ENCODE measurements around the gene KRTAP4-9.
"Not testable (repeated sequence)": the region's sequence is repeated elsewhere in the genome, so short reads cannot be mapped to it uniquely, and the experiment has no call there.

Gene KRTAP4-9

DNA sequence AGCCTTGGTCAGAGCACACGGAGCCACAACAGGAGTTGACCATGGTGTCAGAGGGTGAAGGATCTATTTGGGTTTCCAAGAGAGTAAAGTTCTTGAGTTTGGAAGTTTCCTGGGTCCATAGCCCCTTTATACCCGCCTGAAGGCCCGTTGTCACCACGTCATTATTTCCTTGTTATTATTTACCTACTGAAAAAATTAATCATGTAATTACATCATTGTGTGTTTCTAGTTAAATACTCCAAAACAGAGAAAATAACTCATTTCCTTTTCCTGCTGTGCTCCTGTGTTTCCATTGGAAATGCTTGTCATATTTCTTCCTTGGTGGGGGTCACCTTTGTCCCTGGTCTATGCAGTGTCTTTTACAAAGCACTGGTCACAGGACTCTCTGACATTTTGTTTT is 7.1 kb upstream of the KRTAP4-9 start, which contains the start of gene KRTAP4-8:
KRTAP4-8 (minus strand) TSS at position 101 of the 400 bp plus-strand sequence; CDS start at position 43, 58 bp downstream.
- DNase-seq (ENCODE audit: low read depth), result no peak

DNA sequence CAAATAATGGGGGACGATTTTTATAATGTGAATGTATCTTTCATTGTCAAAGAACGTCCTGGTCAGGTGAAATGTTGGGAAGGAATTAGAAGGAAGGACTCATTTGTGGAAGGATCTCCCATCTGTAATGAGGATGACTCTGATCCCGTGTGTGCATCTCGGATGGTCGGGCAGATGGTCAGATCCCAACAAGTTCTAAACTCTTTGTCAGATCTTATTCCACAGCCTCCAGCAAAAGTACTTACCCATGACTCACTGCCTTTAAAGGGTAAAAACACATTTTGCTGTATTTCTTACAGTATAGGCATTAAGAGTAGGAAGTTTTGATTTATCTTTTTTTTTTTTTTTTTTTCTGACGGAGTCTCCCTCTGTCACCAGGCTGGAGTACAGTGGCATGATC is 6.7 kb upstream of the KRTAP4-9 start:
- no peak for DNase-seq (ENCODE audit: low read depth)

DNA sequence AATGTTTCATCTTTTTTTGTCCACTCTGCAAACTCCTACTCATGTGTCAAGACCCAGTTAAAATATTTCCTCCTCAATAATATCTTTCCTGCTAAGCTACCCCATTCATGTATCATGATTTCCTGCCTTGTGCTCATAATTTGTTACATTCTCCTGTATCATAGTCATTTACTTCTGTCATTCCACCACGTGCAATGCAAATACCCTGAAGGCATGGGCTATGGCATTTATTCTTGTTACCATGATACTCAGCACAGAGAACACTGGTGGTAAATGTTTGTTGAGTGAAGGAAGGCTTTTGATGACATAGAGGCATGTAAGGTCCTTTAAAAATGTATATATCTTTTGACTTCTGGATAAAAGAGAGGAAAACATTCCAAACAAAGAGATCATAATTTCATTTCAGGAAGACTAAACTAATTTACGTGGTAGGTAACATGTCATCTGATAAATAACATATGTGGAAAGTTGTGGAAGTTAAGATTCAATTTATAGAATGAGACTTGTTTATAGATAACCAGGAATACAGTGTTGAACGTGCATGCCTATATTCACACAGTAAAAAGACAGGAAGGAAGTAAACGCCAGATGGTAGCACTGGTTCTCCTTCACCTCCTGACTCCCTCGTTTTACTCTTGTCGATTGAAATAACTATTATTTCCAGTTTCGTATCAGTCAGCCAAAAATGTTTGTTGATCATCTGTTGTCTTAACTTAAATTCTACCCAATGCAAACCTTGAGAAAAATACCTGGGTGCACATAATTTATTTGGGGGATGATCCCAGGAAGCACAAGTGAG is 5.3 kb upstream of the KRTAP4-9 start:
- not testable (repeated sequence) for DNase-seq (ENCODE audit: low read depth)

DNA sequence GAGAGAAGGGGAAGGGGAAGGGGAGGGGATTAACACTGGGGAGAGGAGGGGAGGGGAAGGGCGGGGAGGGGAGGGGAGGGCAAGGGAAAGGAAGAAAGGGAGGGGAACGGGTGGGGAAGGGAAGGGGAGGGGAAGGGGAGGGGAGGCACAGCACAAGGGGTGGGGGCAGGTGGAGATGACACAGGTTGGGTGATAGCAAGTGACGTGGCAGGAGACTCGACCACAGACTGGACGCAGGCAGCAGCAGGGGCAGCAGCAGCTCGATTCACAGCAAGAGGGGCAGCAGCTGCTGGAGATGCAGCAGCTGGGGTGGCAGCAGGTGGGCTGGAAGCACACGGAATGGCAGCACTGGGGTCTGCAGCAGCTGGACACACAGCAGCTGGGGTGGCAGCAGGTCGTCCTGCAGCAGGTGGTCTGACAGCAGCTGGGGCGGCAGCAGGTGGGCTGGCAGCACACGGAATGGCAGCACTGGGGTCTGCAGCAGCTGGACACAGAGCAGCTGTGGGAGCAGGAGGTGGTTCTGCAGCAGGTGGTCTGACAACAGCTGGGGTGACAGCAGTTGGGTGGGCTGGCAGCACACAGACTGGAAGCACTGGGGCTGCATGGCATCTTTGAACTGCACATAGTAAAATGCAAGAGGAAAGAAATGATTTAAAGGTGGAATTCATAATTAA is 3.5 kb upstream of the KRTAP4-9 start, which contains the start of gene KRTAP4-16:
KRTAP4-16 (minus strand) TSS at position 624 of the 674 bp plus-strand sequence; CDS start at position 624, 0 bp downstream.
- DNase-seq (ENCODE audit: low read depth), result no peak

DNA sequence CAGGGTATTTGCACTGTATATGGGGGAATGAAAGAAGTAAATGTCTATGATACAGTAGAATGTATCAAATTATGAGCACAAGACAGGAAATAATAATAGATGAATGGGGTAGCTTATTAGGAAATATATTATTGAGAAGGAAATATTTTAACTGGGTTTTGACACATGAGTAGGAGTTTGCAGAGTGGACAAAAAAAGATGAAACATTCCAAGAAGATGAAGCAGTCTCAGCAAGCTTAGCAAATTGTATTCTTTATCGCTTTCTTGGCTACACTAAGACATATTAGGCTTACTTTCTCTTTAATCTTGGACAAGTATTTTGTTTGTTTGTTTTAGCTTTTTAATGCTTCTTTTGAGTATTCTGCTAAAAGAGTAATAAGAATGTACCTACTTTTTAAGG is 1.3 kb upstream of the KRTAP4-9 start:
- DNase-seq (ENCODE audit: low read depth), result no peak

DNA sequence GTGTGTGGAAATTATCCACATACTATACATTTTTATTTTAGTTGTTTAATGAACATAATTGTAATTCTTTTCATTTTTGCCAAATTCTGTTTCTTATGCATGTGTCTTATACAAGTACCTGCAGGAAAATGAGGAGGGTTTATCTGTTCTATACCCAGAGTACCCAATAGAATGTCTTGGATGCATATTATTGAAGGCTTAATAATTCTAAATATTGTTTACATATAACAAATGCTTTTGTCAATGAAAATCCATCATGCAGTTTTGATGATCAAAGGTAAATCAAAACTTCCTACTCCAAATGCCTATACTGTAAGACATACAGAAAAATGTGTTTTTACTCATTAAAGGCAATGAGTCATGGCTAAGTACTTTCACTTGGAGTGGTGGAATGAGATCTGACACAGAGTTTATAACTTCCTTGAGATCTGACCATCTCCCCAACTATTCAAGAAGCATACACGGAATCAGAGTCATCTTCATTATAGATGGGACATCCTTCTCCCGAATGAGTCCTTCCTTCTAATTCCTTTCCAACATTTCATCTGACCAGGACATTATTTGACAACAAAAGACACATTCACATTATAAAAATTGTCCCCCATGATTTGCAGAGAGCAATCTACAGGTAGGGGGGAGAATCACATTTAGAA is 677 bp upstream of the KRTAP4-9 start:
- not testable (repeated sequence) for DNase-seq (ENCODE audit: low read depth)

DNA sequence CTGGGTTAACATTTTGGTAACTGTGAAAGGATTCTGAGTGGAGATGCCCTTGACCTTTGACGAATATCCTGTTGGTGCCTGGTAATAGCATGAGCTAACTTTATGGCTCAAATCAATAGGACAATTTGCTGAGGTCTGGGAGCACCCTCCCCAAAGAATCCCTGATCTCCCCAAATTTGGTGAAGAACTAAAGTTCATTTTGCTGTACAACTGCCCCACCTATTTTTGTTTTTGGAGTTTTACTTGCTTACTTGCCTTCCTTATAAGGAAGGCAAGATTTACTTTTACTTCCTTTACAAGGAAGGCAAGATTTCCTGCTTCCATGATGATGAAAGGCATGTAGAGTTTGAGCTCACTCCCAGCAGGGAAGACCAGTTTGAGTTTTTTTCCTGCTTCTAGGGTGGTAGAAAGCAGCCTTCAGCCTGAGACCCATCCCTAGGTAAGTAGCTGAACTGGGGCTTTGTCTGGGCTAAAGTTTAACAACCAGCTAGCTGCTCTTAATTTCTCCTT is 2.8 kb downstream of the KRTAP4-9 start:
- DNase-seq (ENCODE audit: low read depth), result no peak

DNA sequence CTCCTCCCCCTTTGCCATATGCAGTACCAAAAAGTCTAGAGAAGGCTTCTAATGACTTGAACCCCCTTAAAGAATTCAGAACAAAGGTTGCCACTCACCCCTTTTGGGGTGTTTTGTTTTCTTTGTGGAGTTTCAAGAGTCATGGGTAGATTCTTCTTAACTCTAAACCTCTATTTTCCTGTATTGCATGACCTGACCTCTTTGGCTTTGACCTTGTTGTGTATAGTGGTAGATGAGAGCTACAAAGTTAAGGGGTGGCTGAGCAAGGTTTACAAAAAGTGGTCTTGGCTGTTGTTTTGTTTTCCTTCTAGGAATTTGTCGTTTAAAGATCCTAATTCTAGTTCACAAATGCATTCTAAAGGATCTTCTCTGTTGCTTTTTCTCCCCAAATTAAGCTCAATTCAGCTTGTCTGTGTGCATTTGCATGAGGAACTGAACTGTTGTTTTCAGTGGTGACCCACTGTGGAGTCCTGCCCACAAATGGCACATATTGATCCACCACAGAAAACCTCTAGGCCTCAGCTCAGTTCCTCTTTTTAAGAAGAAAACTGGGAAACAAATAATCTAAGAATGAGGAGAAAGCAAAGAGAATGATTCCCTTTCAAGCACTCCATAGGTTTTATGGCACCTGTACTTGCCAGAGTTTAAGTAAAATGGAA is 3.7 kb downstream of the KRTAP4-9 start:
- not testable (repeated sequence) for DNase-seq (ENCODE audit: low read depth)

DNA sequence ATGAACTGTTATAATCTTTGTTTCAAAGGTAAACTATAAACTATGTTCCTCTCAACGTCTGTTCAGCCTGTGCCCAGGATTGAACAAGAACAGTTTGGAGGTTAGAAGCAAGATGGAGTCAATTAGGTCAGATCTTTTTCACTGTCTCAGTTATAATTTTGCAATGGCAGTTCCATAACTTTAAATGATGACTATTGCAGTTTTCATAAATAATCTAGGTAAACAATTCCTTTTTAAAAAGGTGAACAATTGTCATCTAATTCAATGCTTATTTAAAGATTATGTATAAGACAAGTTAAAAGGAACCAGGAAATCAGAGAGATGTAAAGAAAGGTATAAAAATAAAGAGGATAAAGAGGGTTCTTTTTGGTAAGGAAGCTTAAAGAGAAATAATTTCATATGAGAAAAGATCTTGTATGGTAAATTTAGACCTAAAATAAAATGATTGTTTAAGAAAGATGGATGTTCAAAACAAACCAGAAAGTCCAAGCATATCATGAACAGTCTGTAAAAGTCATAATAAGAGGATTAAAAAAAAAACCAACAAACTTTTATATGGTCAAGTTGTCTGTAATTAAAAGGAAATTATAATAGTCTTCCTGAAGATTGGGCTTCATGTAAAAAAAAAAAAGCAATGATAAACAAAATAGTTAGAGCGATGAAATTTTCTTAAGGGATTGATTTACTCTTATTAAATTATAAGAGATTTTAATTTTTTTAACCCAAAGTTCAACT is 6.1 kb downstream of the KRTAP4-9 start:
- no peak for DNase-seq (ENCODE audit: low read depth)

DNA sequence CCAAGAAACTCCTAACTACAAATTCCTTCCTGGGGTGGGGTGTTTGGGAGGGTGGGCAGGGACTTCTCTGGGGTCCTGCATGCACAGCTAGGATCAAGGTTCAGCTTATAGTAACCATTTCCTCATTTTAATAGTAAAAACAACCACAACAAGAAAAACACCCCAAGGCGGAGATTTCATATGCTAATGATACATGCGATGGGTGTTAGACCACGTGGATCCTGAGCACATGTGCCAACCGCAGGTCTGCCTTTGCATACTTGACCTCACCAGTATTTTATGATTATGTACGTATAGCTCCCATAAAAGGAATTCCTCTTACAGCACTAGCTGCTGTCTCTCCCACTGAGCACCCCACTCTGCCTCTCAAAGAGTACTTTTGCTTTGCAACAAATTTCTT is 11.1 kb downstream of the KRTAP4-9 start:
- no peak for DNase-seq (ENCODE audit: low read depth)

DNA sequence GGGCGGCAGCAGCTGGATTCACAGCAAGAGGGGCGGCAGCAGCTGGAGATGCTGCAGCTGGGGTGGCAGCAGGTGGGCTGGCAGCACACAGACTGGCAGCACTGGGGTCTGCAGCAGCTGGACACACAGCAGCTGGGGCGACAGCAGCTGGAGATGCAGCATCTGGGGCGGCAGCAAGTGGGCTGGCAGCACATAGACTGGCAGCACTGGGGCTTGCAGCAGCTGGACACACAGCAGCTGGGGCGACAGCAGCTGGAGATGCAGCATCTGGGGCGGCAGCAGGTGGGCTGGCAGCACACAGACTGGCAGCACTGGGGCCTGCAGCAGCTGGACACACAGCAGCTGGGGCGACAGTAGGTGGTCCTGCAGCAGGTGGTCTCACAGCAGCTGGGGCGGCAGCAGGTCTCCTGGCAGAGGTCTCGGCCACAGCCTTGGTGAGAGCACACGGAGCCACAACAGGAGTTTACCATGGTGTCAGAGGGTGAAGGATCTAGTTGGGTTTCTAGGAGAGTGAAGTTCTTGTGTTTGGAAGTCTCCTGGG is 12.7 kb downstream of the KRTAP4-9 start, which contains the start of gene KRTAP4-11:
KRTAP4-11 (minus strand) TSS at position 528 of the 541 bp plus-strand sequence; CDS start at position 470, 58 bp downstream.
- DNase-seq (ENCODE audit: low read depth), result not testable (repeated sequence)

DNA sequence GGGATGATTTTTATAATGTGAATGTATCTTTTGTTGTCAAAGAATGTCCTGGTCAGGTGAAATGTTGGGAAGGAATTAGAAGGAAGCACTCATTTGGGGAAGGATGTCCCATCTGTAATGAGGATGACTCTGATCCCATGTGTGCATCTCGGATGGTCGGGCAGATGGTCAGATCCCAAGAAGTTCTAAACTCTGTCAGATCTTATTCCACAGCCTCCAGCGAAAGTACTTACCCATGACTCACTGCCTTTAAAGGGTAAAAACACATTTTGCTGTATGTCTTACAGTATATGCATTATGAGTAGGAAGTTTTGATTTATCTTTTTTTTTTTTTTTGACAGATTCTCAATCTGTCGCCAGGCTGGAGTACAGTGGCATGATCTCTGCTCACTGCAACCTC is 13.5 kb downstream of the KRTAP4-9 start:
- no peak for DNase-seq (ENCODE audit: low read depth)

DNA sequence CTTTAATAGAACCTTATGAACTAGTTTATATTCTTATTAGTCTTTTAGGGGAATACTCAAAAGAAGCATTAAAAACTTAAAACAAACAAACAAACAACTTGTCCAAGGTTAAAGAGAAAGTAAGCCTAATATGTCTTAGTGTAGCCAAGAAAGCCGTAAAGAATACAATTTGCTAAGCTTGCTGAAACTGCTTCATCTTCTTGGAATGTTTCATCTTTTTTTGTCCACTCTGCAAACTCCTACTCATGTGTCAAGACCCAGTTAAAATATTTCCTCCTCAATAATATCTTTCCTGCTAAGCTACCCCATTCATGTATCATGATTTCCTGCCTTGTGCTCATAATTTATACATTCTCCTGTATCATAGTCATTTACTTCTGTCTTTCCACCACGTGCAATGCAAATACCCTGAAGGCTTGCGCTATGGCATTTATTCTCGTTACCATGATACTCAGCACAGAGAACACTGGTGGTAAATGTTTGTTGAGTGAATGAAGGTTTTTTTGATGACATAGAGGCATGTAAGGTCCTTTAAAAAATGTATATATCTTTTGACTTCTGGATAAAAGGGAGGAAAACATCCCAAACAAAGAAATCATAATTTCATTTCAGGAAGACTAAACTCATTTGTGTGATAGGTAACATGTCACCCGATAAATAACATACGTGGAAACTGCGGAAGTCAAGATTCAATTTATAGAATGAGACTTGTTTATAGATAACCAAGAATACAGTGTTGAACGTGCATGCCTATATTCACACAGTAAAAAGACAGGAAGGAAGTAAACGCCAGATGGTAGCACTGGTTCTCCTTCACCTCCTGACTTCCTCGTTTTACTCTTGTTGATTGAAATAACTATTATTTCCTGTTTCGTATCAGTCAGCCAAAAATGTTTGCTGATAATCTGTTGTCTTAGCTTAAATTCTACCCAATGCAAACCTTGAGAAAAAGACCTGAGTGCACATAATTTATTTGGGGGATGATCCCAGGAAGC is 14.8 kb downstream of the KRTAP4-9 start:
- DNase-seq (ENCODE audit: low read depth), result not testable (repeated sequence)

DNA sequence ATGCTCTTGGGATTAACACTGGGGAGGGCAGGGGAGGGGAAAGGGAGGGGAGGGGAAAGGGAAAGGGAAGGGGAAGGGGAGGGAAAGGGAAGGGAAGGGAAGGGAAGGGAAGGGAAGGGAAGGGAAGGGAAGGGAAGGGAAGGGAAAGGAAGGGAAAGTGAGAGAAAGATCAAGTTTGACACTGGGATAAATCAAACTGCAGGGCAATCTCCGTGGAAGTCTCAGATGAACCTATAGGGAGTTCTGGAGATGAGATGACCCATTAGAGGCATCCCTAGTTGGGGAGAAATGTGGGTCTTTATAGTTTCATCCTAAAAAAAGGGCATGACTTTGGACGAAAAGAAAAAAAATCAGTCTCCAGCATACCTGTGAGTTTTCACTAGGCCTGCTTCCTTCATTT is 16.6 kb downstream of the KRTAP4-9 start:
- DNase-seq (ENCODE audit: low read depth), result no peak

DNA sequence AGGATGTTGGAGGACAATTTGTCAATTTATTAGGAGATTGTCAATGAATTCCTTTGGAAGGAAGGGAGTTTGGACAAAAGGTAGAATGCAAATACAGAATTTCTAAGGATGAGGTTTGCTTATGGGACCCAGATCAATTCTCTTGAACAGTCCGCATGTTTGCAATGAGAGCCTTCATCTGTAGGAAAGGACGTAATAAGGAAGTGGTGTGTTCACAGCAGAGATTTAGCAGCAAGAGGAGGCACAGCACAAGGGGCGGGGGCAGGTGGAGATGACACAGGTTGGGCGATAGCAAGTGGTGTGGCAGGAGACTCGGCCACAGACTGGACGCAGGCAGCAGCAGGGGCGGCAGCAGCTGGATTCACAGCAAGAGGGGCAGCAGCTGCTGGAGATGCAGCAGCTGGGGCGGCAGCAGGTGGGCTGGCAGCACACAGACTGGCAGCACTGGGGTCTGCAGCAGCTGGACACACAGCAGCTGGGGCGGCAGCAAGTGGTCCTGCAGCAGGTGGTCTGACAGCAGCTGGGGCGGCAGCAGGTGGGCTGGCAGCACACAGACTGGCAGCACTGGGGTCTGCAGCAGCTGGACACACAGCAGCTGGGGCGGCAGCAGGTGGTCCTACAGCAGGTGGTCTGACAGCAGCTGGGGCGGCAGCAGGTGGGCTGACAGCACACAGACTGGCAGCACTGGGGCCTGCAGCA is 18.3 kb downstream of the KRTAP4-9 start:
- not testable (repeated sequence) for DNase-seq (ENCODE audit: low read depth)

DNA sequence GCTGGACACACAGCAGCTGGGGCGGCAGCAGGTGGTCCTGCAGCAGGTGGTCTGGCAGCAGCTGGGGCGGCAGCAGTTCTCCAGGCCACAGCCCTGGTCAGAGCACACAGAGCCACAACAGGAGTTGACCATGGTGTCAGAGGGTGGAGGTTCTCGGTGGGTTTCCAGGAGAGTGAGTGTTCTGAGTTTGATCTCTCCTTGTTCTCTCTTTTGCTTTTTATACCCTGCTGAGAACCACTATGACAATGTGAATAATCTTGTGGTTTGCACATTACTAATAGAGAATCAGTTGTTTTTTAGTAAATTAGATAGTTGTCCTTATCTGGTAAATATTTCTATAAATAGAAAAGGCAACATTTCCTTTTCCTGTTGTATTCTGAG is 18.8 kb downstream of the KRTAP4-9 start, which contains the start of gene KRTAP4-12:
KRTAP4-12 (minus strand) TSS at position 192 of the 381 bp plus-strand sequence; CDS start at position 132, 60 bp downstream.
- not testable (repeated sequence) for DNase-seq (ENCODE audit: low read depth)

DNA sequence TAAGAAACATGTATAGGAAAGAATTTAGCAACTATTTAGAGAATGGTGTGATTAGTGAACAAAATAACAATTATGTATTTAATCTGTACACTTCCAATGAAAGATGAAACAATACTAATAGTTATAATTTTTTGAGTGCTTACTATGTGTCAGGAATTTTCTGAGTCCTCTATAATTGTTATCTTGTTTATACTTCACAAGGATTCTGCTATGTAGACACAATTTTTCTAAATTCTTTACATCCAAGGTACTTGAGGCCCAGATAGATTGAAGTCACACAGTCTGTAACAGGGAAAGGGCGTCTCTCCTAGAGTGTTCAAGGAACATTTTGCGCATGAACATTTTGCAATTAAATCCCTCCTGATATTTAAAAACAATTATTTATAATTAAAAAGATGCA is 19.9 kb downstream of the KRTAP4-9 start:
- DNase-seq (ENCODE audit: low read depth), result no peak

DNA sequence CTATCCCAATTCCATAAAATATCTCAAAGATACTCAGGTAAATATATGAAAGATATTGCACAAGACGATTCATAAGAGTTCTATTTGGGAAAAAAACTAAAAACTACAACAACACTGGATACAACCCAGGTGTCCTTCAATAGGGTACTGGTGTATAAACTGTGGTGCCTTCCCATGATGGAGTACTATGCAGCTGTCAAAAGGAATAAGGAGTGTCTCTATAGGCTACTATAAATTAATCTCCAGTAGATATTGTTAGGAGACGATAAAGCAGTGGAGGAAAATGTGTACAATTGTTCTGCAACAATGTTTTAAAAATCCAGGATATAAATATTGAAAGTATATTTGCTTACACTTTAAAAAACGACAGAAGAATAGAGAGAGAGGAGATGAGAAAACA is 21.2 kb downstream of the KRTAP4-9 start:
- no peak for DNase-seq (ENCODE audit: low read depth)

DNA sequence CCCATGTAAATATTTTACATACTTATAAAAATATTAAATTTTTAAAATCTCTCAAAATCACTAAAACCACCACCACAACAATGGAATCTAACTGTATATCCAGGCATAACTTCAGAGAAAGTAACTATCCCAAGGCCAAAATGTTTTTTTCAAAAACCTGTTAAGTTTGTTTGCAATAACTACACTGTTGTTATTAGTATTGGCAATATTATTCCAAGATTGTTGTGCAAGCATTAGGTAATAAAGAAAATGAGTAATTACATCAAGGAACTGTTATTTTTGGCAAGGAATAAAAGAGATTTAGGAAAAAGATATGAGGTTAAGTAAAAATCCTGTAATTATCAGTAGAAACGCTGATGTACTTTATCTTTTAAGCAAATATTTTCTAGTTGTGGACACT is 22.2 kb downstream of the KRTAP4-9 start:
- DNase-seq (ENCODE audit: low read depth), result no peak
